ENCODE results near the gene RASGEF1C. TPM values are rescaled to one million over a fixed set of nuclear protein-coding genes. Genes with fewer than 3 reads are reported as not detected.

The RASGEF1C gene
- total RNA-seq, 2 experiments from 2014 or later = not detected

DNA sequence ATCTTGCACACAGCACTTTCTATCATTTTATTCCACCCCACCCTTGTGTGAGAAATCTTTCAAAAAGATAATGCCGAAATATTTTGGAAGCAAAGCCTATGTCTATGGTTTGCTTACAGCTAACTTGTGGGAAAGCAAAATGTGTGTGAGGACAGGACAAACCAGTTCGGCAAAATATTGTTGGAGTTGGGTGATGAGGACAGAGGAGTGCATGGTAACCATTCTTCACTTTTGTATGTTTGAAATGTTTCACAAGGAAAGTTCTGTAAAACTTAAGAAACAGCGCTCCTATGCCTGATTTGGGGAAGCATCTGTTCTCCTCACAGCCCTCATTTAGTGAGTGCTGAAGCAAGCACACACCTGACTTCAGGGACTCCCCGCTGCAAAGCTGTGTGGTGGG is 75.5 kb downstream of the RASGEF1C start:
- no peaks in the 10 kb centered on the region for H3K4me1 ChIP-seq (ENCODE audit: insufficient read depth, low read length, poor library complexity, severe bottlenecking)
- CTCF ChIA-PET (ENCODE audit: unreplicated experiment) = no interaction called here
- BruUV-seq (replicated peaks) = no TSS peak
- TF ChIP-seq, protein P1, sequence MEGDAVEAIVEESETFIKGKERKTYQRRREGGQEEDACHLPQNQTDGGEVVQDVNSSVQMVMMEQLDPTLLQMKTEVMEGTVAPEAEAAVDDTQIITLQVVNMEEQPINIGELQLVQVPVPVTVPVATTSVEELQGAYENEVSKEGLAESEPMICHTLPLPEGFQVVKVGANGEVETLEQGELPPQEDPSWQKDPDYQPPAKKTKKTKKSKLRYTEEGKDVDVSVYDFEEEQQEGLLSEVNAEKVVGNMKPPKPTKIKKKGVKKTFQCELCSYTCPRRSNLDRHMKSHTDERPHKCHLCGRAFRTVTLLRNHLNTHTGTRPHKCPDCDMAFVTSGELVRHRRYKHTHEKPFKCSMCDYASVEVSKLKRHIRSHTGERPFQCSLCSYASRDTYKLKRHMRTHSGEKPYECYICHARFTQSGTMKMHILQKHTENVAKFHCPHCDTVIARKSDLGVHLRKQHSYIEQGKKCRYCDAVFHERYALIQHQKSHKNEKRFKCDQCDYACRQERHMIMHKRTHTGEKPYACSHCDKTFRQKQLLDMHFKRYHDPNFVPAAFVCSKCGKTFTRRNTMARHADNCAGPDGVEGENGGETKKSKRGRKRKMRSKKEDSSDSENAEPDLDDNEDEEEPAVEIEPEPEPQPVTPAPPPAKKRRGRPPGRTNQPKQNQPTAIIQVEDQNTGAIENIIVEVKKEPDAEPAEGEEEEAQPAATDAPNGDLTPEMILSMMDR (conservative IDR thresholded peaks at IDR 0.05; ENCODE audit: low read length) = no peak
- TF ChIP-seq EZH2phosphoT487 (IDR thresholded peaks at IDR 0.05; ENCODE audit: borderline replicate concordance, low read depth, low read length) = no peak
- POLR2A ChIA-PET = interaction anchor here (0.6 kb wide), 1 partner anchor 114 kb away, joined by 3 read pairs; no protein-coding TSS in a partner anchor
- intact Hi-C loops (cut with micrococcal nuclease; ENCODE audit: unreplicated experiment) = no loop called here
- no peak overlapping the region for H3K4me3 ChIP-seq (ENCODE audit: low read depth, low read length, poor library complexity, severe bottlenecking)
- no peak for DNase-seq (ENCODE audit: low spot score)
- no peaks in the 10 kb centered on the region for H3K9me2 ChIP-seq (ENCODE audit: insufficient read depth, low read length)
- no peaks in the 10 kb centered on the region for H3K79me2 ChIP-seq (ENCODE audit: insufficient read depth, low read depth, low read length)
- H3K4me2 ChIP-seq (ENCODE audit: low read length) = no peak overlapping the region
- no peak overlapping the region for H2AFZ ChIP-seq (ENCODE audit: low read length)
- H3K9me3 ChIP-seq (ENCODE audit: low read length) = no peaks in the 10 kb centered on the region
- no peak overlapping the region for H3K27ac ChIP-seq (ENCODE audit: low read depth, low read length, poor library complexity, severe bottlenecking)
- H4K20me1 ChIP-seq (ENCODE audit: insufficient read depth, low read length) = no peaks in the 10 kb centered on the region
- H3K36me3 ChIP-seq (ENCODE audit: insufficient read depth, low read length) = no peaks in the 10 kb centered on the region

DNA sequence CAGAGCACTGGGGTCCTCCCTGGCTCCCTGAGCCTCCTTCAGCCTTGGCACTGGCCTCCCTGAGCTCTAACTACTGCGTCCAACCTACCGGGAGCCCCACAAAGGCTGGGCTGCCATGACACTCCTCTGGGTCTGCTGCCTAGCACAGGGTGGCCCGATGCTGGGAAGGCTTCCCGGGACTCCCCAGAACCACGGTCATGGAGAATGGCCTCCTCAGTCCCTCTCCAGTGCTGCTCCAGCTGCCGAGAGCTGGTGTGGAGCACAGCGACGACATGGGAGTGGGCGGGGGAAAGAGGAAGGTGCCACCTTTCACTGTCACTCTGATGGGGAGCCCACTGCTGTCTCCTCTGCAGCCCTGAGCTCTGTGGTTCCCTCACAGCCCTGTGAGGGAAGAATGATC is 76.0 kb downstream of the RASGEF1C start:
- no peak for DNase-seq (ENCODE audit: low spot score)
- TF ChIP-seq, protein P1 (conservative IDR thresholded peaks at IDR 0.05; ENCODE audit: low read length) = no peak
- TF ChIP-seq EZH2phosphoT487 (IDR thresholded peaks at IDR 0.05; ENCODE audit: borderline replicate concordance, low read depth, low read length) = no peak
- POLR2A ChIA-PET = interaction anchor here (0.6 kb wide), 1 partner anchor 114 kb away, joined by 3 read pairs; no protein-coding TSS in a partner anchor
- Histone ChIP-seq H3K27ac (ENCODE audit: low read depth, low read length, poor library complexity, severe bottlenecking) (no peak overlapping the region), H2AFZ (ENCODE audit: low read length) (no peak overlapping the region), H3K79me2 (ENCODE audit: insufficient read depth, low read depth, low read length) (no peaks in the 10 kb centered on the region), H3K4me1 (ENCODE audit: insufficient read depth, low read length, poor library complexity, severe bottlenecking) (no peaks in the 10 kb centered on the region), H3K36me3 (ENCODE audit: insufficient read depth, low read length) (no peaks in the 10 kb centered on the region), H3K4me3 (ENCODE audit: low read depth, low read length, poor library complexity, severe bottlenecking) (no peak overlapping the region), H4K20me1 (ENCODE audit: insufficient read depth, low read length) (no peaks in the 10 kb centered on the region), H3K9me2 (ENCODE audit: insufficient read depth, low read length) (no peaks in the 10 kb centered on the region), H3K9me3 (ENCODE audit: low read length) (no peaks in the 10 kb centered on the region), H3K4me2 (ENCODE audit: low read length) (no peak overlapping the region)
- intact Hi-C loops (cut with micrococcal nuclease; ENCODE audit: unreplicated experiment) = no loop called here
- CTCF ChIA-PET (ENCODE audit: unreplicated experiment) = no interaction called here
- BruUV-seq (replicated peaks) = no TSS peak

DNA sequence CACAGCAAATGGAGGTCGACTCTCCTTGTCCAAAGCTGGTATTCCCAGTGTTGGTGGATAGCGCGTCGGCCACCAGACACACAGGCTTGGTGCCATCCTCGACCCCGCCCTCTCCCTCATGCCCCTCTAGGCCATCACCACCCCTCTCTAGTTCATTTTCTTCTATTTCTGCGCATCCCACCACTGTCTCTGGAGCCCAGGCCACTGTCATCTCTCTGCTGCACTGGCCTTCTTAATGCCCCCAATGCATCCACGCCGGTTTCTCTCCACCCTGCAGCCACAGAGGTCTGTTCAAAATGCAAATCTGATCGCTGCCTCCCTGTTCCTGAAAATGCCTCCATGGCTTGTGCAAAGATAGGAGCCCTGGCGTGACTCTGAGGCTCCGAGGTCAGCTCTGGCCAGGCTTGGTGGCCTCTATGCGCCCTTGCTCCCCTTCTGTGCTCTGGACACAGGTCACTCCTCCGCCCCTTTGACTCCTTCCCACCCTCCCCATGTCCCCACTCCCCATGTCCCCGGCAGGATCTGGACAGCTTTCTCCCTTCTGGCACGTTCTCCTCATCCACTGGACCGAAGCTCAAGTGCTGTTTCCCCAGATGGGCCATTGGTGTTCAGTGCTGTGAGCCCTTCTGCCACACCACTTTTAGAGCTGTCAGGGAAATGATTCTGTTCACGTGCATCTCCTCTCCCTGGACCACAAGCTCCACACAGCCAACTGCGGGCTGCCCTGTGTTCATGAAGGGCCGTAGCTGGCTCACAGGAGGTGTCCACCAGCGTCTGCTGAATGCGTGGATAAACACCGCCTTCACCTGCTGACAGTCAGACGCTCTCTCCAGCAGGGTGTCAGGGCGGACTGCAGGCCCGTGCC is 77.9 kb downstream of the RASGEF1C start:
- Histone ChIP-seq H3K4me3 (ENCODE audit: low read depth, low read length, poor library complexity, severe bottlenecking) (no peak overlapping the region), H3K9me3 (ENCODE audit: low read length) (no peaks in the 10 kb centered on the region), H3K9me2 (ENCODE audit: insufficient read depth, low read length) (no peaks in the 10 kb centered on the region), H3K4me1 (ENCODE audit: insufficient read depth, low read length, poor library complexity, severe bottlenecking) (no peaks in the 10 kb centered on the region), H2AFZ (ENCODE audit: low read length) (no peak overlapping the region), H3K79me2 (ENCODE audit: insufficient read depth, low read depth, low read length) (no peaks in the 10 kb centered on the region), H3K4me2 (ENCODE audit: low read length) (no peak overlapping the region), H3K36me3 (ENCODE audit: insufficient read depth, low read length) (no peaks in the 10 kb centered on the region), H4K20me1 (ENCODE audit: insufficient read depth, low read length) (no peaks in the 10 kb centered on the region), H3K27ac (ENCODE audit: low read depth, low read length, poor library complexity, severe bottlenecking) (no peak overlapping the region)
- ChIA-PET POLR2A (no interaction called here), CTCF (ENCODE audit: unreplicated experiment) (no interaction called here)
- DNase-seq (ENCODE audit: low spot score) = no peak
- TF ChIP-seq, protein P1 (conservative IDR thresholded peaks at IDR 0.05; ENCODE audit: low read length) = no peak
- TF ChIP-seq EZH2phosphoT487 (IDR thresholded peaks at IDR 0.05; ENCODE audit: borderline replicate concordance, low read depth, low read length) = no peak
- no TSS peak for BruUV-seq (replicated peaks)
- intact Hi-C loops (cut with micrococcal nuclease; ENCODE audit: unreplicated experiment) = no loop called here
